Naive thymus-derived CD8-positive, alpha-beta T cell (primary cell): Measurements from ENCODE around the gene PLEKHM3. TPM values are rescaled to one million over a fixed set of nuclear protein-coding genes. Genes with fewer than 3 reads are reported as not detected.

ENCODE experiments used
- ATAC-seq, 2 donors: fragments of 150-1000 bp; cut with Tn5 transposase in 1 of 2; sonication (Bioruptor Pico), chemical (Tn5 transposase) in 1 of 2; 1 replicate in 1 of 2; 2 replicates in 1 of 2; pipeline ENCODE4 v1.10.0; 2021; ENCODE audit warnings: mild to moderate bottlenecking in 2 of 2, moderate library complexity in 2 of 2
- POLR2A ChIA-PET: fragments of 350-600 bp; sonication (Branson Sonifier 250); formaldehyde crosslinking; loops from one replicate; lab custom pipeline; 2021; ENCODE audit warnings: antibody characterized with exemption; lab: Charles Lee
- DNase-seq, 10 donors: peaks; one replicate each; pipeline versions ENCODE4 v3.0.0 to v3.0.0-alpha.2; 2020 to 2022
- H3K27ac Mint-ChIP-seq, 10 donors: one replicate each; pipeline ENCODE4 v1.8.0; 2020 to 2022; ENCODE audit warnings: mild to moderate bottlenecking in 10 of 10, mixed read lengths in 10 of 10, moderate library complexity in 4 of 10, inconsistent platforms in 1 of 10
- H3K27me3 Mint-ChIP-seq, 5 donors: one replicate each; pipeline ENCODE4 v1.8.0; 2021 to 2022; ENCODE audit warnings: mixed read lengths in 5 of 5
- H3K36me3 Mint-ChIP-seq, 3 donors: one replicate each; pipeline ENCODE4 v1.8.0; 2020 to 2022; ENCODE audit warnings: mixed read lengths in 3 of 3, mild to moderate bottlenecking in 2 of 3, inconsistent platforms in 1 of 3
- H3K4me1 Mint-ChIP-seq, 4 donors: one replicate each; pipeline ENCODE4 v1.8.0; 2021 to 2022; ENCODE audit warnings: mixed read lengths in 4 of 4
- H3K4me3 Mint-ChIP-seq, 10 donors: one replicate each; pipeline ENCODE4 v1.8.0; 2020 to 2022; ENCODE audit warnings: mild to moderate bottlenecking in 10 of 10, mixed read lengths in 10 of 10, moderate library complexity in 6 of 10, inconsistent platforms in 1 of 10
- H3K9me3 Mint-ChIP-seq, 9 donors: one replicate each; pipeline ENCODE4 v1.8.0; 2020 to 2022; ENCODE audit warnings: mixed read lengths in 9 of 9, mild to moderate bottlenecking in 3 of 9, inconsistent platforms in 1 of 9, moderate library complexity in 1 of 9
- polyA plus RNA-seq, 3 donors: library from polyadenylated mRNA; unstranded; fragments of 300-500 nt; fragmentation: Illumina TruSeq; gene quantifications; one replicate each; pipeline ENCODE4 v1.2.3, GENCODE V29; 2021
- total RNA-seq, 8 experiments: library from RNA in 2 of 8; stranded (reverse) in 2 of 8; gene quantifications; one replicate each; pipeline ENCODE4 v1.2.3 and lab custom pipeline; 2021 to 2026

The PLEKHM3 gene
- total and polyA plus RNA-seq, 5 experiments from 2014 or later, result 2.5 to 16.5 (median 3.4) TPM

DNA sequence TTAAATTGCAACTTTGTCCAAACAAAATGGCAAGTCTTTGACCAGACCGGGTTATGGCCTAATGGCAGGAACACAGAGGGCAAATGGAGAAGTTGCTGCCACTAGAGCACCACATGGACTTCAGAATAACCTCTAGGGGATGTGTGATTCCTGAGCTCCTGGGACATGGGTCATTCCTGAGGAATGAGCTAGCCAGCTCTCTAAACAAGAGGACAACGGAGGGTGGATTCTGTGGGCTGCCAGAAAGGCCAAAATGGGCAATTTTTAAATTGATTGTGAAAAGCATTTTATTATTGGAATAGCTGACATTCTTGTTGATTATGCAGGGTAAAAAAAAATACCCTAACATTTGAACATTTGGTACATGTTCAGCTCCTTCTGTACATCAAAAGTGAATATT lies 145.8 kb downstream of the PLEKHM3 start:
- Mint-ChIP-seq H3K36me3 (peaks cover 5 to 10% (median 7%) of the 10 kb centered on the region in 3 donors), H3K4me1 (peaks cover 0 to 5% (median 2%) of the 10 kb centered on the region in 4 donors), H3K9me3 (peaks cover 0 to 4% (median 0%) of the 10 kb centered on the region in 9 donors), H3K27me3 (no peaks in the 10 kb centered on the region), H3K27ac (no peak overlapping the region), H3K4me3 (no peak overlapping the region)
- POLR2A ChIA-PET, result no interaction called here
- DNase-seq (no peak), ATAC-seq (no peak)

DNA sequence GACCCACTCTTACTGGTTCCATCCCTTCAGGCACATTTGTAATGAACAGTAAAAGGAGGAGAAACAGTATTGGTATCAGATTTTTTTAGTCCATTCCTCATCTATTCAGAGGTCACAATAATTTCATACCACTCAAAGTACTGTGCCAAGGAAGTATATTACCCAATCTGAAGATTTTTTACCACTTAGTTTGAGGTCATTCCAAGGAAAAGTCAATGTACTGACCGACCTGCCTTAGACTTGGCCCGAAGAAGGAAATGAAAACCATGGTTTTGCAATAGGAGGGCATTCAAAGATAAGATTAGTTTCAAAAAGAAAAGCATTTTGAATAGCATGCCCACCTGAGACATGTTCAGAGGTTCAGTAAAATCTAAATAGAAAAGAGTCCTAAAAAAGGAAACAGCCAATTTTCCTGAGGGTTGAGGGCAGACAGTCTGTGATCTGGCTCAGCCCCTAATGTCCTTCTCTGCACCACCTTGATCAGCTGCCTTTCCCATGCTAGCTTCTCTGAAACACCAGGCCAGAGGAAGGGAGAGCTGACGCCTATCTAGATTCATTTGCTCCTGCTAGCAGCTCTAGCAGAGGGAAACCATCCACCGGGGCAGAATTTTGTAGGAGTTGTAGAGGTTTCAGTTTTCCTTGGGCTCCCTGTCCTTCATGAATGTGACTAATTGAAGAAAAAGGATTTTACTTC lies 148.3 kb downstream of the PLEKHM3 start:
- no peak overlapping the region for H3K27ac Mint-ChIP-seq
- H3K4me1 Mint-ChIP-seq, result peaks cover 0 to 7% (median 0%) of the 10 kb centered on the region in 4 donors
- H3K36me3 Mint-ChIP-seq, result peaks cover 2 to 8% (median 5%) of the 10 kb centered on the region in 3 donors
- no peak for ATAC-seq
- DNase-seq, result no peak
- H3K9me3 Mint-ChIP-seq, result no peaks in the 10 kb centered on the region
- no peak overlapping the region for H3K4me3 Mint-ChIP-seq
- H3K27me3 Mint-ChIP-seq, result no peaks in the 10 kb centered on the region
- POLR2A ChIA-PET, result no interaction called here

DNA sequence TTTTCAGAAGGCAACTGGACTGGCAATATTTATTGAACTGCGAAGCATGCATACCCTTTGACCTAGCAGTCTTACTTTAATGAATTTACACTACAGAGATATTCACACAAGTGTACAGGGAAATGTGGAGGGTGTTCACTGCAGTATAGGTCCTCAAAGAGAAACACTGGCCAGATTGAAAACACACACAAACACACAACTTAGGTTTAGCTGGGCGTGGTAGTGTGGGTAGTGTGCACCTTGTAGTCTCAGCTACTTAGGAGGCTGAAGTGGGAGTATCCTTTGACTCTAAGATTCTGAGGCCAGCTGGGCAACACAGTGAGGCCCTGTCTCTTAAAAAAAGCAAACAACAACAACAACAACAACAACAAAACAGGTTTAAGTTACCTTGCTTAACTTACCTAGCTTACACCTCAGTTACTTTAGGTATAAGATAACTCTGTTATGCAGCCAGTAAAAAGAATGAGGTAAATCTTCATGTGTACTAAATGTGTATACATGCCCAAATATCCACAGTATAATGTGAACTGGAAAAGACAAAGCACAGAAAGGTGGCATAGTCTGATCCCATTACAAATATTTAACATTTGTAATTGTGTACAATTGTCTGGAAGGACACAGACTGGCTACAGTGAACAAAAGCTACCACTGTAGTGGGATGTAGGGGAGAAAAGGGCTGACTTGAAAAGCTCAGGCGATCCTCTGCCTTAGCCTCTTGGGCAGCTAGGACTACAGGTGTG lies 149.7 kb downstream of the PLEKHM3 start:
- Mint-ChIP-seq H3K9me3 (no peaks in the 10 kb centered on the region), H3K36me3 (peaks cover 2 to 12% (median 5%) of the 10 kb centered on the region in 3 donors), H3K27ac (no peak overlapping the region), H3K27me3 (no peaks in the 10 kb centered on the region), H3K4me1 (peaks cover 0 to 5% (median 0%) of the 10 kb centered on the region in 4 donors), H3K4me3 (no peak overlapping the region)
- DNase-seq (no peak), ATAC-seq (no peak)
- POLR2A ChIA-PET, result no interaction called here

DNA sequence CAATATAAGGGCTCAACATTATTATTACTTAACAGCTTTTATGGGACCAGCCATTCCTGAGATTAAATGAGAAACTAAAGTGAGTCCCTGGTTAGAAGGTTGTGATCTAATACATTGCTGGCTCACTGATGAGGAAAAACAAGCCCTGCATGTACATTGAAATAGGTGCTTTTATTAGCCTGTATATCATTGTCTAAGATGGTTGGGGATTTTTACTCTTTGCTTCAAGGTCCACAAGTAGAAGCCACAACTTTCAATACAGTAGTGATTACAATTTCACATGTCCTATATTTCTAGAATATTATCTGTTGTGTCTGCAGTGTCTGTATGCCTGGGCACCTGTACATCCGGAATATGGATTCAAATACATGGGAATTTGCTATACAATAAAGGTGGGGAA lies 151.5 kb downstream of the PLEKHM3 start:
- POLR2A ChIA-PET, result no interaction called here
- Mint-ChIP-seq H3K36me3 (peaks cover 2 to 11% (median 2%) of the 10 kb centered on the region in 3 donors), H3K27me3 (no peaks in the 10 kb centered on the region), H3K4me1 (peaks cover 0 to 1% (median 0%) of the 10 kb centered on the region in 4 donors), H3K27ac (no peak overlapping the region), H3K4me3 (no peak overlapping the region), H3K9me3 (no peaks in the 10 kb centered on the region)
- DNase-seq (no peak), ATAC-seq (no peak)

DNA sequence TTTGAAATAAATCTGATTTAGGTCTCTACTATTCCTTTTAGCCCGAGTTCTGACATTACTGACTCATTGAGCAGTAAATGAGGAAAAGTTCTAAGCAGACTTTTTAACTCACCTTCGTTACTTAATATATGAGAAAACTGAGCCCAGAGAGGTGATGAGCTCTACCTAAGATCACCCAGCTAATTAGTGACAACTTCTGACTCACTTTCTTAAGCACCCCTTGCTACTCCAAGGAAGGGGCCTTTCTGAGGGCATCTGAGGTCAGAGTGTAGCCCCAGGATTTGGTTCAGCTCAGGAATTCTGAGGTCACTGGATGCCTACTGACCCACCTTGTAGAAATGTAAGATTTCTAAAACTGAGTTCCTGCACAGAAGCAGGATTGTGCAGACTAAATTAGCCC lies 153.4 kb downstream of the PLEKHM3 start:
- ATAC-seq (no peak), DNase-seq (no peak)
- no peaks in the 10 kb centered on the region for H3K27me3 Mint-ChIP-seq
- H3K4me3 Mint-ChIP-seq, result no peak overlapping the region
- POLR2A ChIA-PET, result no interaction called here
- H3K9me3 Mint-ChIP-seq, result no peaks in the 10 kb centered on the region
- peaks cover 0 to 1% (median 0%) of the 10 kb centered on the region in 4 donors for H3K4me1 Mint-ChIP-seq
- peaks cover 0 to 10% (median 4%) of the 10 kb centered on the region in 3 donors for H3K36me3 Mint-ChIP-seq
- no peak overlapping the region for H3K27ac Mint-ChIP-seq

DNA sequence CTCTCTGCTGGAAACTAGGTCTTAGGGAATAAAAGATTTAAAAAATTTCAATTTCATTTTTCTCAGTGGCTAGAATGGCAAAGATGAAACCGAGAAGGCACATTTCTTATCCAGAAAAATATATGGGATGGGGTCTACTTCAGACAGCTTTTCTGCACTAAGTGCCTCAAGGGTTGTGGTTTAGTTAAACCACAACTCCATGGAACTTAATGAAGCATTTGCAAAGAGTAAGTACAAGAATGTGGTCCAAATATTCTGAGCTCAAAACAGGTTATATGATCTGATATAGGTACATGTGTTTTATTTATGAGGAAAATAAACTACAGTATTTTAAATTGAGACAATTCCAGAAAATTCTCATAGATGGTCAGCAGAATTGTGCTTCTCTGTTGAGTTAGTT lies 153.8 kb downstream of the PLEKHM3 start:
- Mint-ChIP-seq H3K4me3 (no peak overlapping the region), H3K9me3 (no peaks in the 10 kb centered on the region), H3K4me1 (peaks cover 0 to 1% (median 0%) of the 10 kb centered on the region in 4 donors), H3K27me3 (no peaks in the 10 kb centered on the region), H3K27ac (no peak overlapping the region), H3K36me3 (peaks cover 0 to 10% (median 4%) of the 10 kb centered on the region in 3 donors)
- DNase-seq (no peak), ATAC-seq (no peak)
- POLR2A ChIA-PET, result no interaction called here

DNA sequence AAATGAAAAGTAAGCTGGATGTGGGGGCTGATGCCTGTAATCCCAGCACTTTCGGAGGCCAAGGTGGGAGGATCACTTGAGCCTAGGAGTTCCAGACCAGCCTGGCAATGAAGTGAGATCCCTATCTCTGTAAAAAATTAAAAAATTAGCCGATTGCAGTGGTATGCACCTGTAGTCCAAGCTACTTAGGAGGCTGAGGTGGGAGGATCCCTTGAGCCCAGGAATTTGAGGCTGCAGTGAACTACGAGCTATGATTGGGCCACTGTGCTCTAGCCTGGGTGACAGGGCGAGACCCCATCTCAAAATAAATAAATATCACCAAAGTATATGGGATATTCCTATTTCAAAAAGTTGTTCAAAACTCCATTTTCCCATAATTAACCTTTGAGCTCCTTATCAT lies 154.5 kb downstream of the PLEKHM3 start:
- peaks cover 0 to 1% (median 0%) of the 10 kb centered on the region in 4 donors for H3K4me1 Mint-ChIP-seq
- POLR2A ChIA-PET, result no interaction called here
- H3K27me3 Mint-ChIP-seq, result no peaks in the 10 kb centered on the region
- H3K36me3 Mint-ChIP-seq, result peaks cover 0 to 10% (median 4%) of the 10 kb centered on the region in 3 donors
- no peak for ATAC-seq
- DNase-seq, result no peak
- H3K9me3 Mint-ChIP-seq, result no peaks in the 10 kb centered on the region
- no peak overlapping the region for H3K4me3 Mint-ChIP-seq
- no peak overlapping the region for H3K27ac Mint-ChIP-seq

DNA sequence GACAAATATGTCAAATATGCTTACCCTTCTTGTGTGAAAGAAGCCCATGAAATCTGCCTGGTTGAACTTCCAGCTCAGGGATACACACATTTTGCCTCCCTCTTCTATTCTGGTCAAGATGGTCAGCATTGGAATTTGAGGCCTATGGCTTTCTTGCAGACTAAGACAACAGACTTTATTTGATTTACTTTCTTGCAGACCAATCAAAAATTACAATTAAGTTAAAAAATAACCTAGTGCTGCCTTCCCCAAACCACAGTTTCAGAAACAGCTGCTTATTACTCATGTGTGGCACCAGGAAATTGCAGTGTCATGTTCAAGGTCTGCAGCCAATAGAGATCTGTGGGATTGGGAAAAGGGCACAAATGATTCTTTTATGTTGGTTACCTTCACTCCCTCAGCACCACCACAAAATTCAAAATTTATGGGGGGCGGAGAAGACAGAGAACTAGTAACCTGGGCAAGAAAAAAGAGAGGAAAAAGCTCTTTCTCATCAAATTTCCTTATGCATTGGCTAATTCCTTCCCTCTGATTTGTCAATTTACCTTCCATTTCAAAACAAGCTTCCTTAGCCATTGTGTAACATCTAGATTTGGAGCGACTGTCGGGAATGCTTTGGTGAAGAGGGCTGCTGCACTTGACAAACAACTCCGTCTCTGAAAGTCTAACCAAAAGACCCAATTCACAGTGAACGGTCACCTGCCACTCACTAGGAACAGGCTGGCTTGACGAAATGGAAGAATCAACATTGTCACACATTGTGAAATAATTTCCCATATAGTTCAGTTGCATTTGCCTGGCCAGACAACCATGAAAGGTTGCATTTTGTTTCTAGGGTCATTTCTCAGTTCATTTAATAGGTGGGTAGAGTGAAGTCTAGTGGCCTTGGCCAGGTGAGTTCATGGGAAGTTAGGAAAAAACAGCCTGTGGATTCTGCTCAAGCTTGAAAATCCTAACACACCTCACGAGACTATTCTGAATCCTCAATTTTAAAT lies 155.2 kb downstream of the PLEKHM3 start:
- peaks cover 0 to 1% (median 0%) of the 10 kb centered on the region in 4 donors for H3K4me1 Mint-ChIP-seq
- no peak overlapping the region for H3K4me3 Mint-ChIP-seq
- no peaks in the 10 kb centered on the region for H3K9me3 Mint-ChIP-seq
- no peak for ATAC-seq
- H3K27ac Mint-ChIP-seq, result no peak overlapping the region
- no peak for DNase-seq
- peaks cover 0 to 10% (median 4%) of the 10 kb centered on the region in 3 donors for H3K36me3 Mint-ChIP-seq
- POLR2A ChIA-PET, result no interaction called here
- H3K27me3 Mint-ChIP-seq, result no peaks in the 10 kb centered on the region

DNA sequence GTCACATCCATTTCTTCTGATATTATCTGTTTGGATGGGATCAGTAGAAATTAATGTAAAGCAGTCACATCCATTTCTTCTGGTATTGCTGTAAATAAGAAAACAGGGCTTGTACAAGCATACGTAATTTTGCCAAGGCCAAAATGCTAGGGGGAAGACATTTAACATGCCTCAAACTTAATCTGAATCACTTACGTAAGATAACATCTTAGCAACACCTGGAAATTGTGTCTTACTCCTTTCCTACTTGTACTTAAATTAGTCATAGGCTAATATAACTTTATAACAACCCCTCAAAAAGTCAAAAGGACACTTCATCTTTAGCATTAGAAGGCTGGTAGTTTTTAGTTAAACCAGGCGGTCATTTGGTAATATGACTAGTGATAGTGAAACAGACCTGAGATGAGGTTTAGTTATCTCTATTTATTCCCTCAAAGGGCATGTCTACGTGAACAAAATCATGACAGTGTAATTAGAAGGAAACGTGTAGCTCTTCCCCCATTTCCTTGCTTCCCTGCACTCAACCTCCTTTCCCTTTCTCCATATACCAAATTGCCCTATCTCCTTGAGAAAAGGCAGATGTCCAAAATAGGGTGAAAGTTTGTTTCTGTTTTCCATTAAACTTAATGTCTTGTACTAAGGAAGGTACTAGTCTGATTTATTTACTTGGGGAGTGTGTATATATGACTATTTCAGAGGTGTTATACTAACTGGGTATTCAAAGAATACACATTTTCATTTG lies 156.3 kb downstream of the PLEKHM3 start:
- POLR2A ChIA-PET, result no interaction called here

DNA sequence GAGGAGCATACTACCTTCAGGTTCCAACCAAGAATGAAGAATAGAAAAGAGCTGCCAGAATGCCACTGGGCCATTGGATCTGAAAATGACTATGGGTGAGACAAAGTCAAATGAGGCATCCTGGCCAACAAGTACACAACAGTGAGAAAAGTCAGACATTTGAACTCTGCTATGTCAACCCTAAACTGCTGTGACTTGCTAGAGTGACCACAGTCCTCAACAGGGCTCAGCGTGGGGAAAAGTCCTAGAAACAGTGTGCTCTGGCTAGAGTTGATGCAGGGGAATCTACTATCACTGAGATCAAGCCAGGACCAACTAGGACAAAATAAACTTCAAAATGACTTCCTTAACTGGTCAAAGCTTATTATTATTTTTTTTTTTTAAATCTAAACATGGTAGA lies 157.4 kb downstream of the PLEKHM3 start:
- no peaks in the 10 kb centered on the region for H3K4me1 Mint-ChIP-seq
- no peak overlapping the region for H3K27ac Mint-ChIP-seq
- H3K4me3 Mint-ChIP-seq, result no peak overlapping the region
- no peak for DNase-seq
- H3K27me3 Mint-ChIP-seq, result no peaks in the 10 kb centered on the region
- no peaks in the 10 kb centered on the region for H3K9me3 Mint-ChIP-seq
- ATAC-seq, result no peak
- peaks cover 0 to 4% (median 4%) of the 10 kb centered on the region in 3 donors for H3K36me3 Mint-ChIP-seq
- POLR2A ChIA-PET, result no interaction called here

More for the DNA sequence above, 156.3 kb downstream of the PLEKHM3 start:
- Mint-ChIP-seq H3K9me3 (no peaks in the 10 kb centered on the region), H3K27me3 (no peaks in the 10 kb centered on the region), H3K36me3 (peaks cover 0 to 10% (median 4%) of the 10 kb centered on the region in 3 donors), H3K4me3 (no peak overlapping the region), H3K4me1 (peaks cover 0 to 1% (median 0%) of the 10 kb centered on the region in 4 donors), H3K27ac (no peak overlapping the region)
- DNase-seq, result no peak
- no peak for ATAC-seq

DNA sequence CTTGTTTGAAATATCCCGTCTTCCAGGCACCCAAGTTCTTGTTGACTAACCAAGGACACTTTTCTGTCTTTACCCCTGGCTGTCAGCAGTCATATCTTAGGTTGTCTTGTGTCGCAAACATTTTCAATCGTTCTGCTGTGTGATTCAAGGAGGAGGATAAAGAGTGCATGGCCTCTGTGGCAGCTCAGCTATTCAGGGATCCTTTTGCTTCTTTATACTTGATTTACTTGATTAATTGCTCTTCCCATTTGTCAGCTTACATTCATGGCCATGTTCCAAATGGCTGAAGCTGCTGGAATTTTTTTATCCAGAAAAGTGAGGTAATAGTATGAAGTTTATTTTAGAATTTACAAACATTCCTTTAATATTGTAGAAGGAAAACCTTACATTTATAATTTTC lies 158.3 kb downstream of the PLEKHM3 start:
- Mint-ChIP-seq H3K27me3 (no peaks in the 10 kb centered on the region), H3K36me3 (peaks cover 0 to 4% (median 4%) of the 10 kb centered on the region in 3 donors), H3K27ac (no peak overlapping the region), H3K9me3 (no peaks in the 10 kb centered on the region), H3K4me1 (no peaks in the 10 kb centered on the region), H3K4me3 (no peak overlapping the region)
- ATAC-seq (no peak), DNase-seq (no peak)
- POLR2A ChIA-PET, result no interaction called here

DNA sequence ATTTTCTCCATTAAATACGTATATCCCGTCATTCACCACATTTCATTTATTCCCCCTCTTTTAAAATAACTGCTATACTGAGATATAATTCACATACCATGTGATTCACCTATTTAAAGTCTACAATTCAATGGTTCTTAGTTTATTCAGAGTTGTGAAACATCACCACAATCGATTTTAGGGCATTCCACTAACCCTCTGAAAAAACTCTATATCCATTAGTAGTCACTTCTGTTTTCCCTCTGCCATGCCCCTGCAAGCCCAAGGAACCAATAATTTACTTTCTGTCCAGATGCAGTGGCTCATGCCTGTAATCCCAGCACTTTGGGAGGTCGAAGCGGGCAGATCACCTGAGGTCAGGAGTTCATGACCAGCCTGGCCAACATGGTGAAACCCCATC lies 160.1 kb downstream of the PLEKHM3 start:
- no peaks in the 10 kb centered on the region for H3K27me3 Mint-ChIP-seq
- H3K4me1 Mint-ChIP-seq, result no peaks in the 10 kb centered on the region
- peaks cover 5 to 16% (median 12%) of the 10 kb centered on the region in 3 donors for H3K36me3 Mint-ChIP-seq
- H3K27ac Mint-ChIP-seq, result no peak overlapping the region
- H3K9me3 Mint-ChIP-seq, result no peaks in the 10 kb centered on the region
- no peak overlapping the region for H3K4me3 Mint-ChIP-seq
- DNase-seq (no peak), ATAC-seq (no peak)
- POLR2A ChIA-PET, result no interaction called here
